Mesothelial cell of epicardium (in vitro differentiated cells): ENCODE measurements around the gene FBN1. TPM values are rescaled to one million over a fixed set of nuclear protein-coding genes. Genes with fewer than 3 reads are reported as not detected.

ENCODE experiments used
- DNase-seq, 2 experiments: peaks; one replicate each; pipeline ENCODE4 v3.0.0; 2021; ENCODE audit warnings: low spot score in 2 of 2; ENCODE audit not compliant: unreplicated experiment in 2 of 2
- H3K27ac Mint-ChIP-seq: 2 replicates; pipeline ENCODE4 v1.8.0; 2021; ENCODE audit warnings: mixed read lengths
- H3K27me3 Mint-ChIP-seq: 2 replicates; pipeline ENCODE4 v1.8.0; 2021; ENCODE audit warnings: low read depth, mixed read lengths
- H3K36me3 Mint-ChIP-seq: 2 replicates; pipeline ENCODE4 v1.8.0; 2021; ENCODE audit warnings: mixed read lengths
- H3K4me1 Mint-ChIP-seq: 2 replicates; pipeline ENCODE4 v1.8.0; 2021; ENCODE audit warnings: mixed read lengths
- H3K4me3 Mint-ChIP-seq: 2 replicates; pipeline ENCODE4 v1.8.0; 2021; ENCODE audit warnings: mild to moderate bottlenecking, moderate library complexity, mixed read lengths
- H3K9me3 Mint-ChIP-seq: 2 replicates; pipeline ENCODE4 v1.8.0; 2021; ENCODE audit warnings: mixed read lengths
- CTCF ChIP-seq: fragments of 200-600 bp; sonication (generic); IDR thresholded peaks from one replicate; pipeline ENCODE4 v1.5.0; 2021; ENCODE audit warnings: antibody characterized with exemption; ENCODE audit not compliant: unreplicated experiment
- total RNA-seq: library from RNA; stranded (reverse); gene quantifications from 3 replicates; pipeline ENCODE4 v1.2.1, GENCODE V29; 2021

FBN1 gene
- total RNA-seq, 1 donor from 2014 or later, result 67.9 TPM

- H3K4me1 Mint-ChIP-seq, result peaks cover 15% of the 10 kb centered on the region
- no peak for TF ChIP-seq CTCF
- peaks cover 5% of the 10 kb centered on the region for H3K36me3 Mint-ChIP-seq
- H3K4me3 Mint-ChIP-seq, result no peak overlapping the region
- peaks cover 18% of the 10 kb centered on the region for H3K9me3 Mint-ChIP-seq
- H3K27me3 Mint-ChIP-seq, result no peaks in the 10 kb centered on the region
- H3K27ac Mint-ChIP-seq, result no peak overlapping the region
- no peak for DNase-seq
Measured at GRCh38 chr15:48681353-48681752, 35.8 kb upstream of the FBN1 start.

DNA sequence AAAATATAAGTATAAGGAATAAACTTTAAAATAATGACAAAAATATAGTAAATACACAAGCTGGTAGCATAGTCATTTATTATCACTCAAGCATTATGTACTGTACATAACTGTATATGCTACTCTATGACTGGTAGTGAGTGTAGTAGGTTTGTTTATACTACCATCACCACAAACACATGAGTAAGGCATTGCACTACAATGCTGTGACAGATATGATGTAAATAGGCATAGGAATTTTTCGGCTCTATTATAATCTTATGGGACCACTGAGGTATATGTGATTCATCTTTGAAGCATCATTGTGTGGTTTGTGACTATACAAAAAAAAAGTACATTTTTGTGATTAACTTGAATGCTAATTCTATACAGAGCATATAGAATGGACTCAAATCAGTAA is 35.3 kb upstream of the FBN1 start:
- peaks cover 2% of the 10 kb centered on the region for H3K36me3 Mint-ChIP-seq
- H3K4me3 Mint-ChIP-seq, result no peak overlapping the region
- peaks cover 15% of the 10 kb centered on the region for H3K4me1 Mint-ChIP-seq
- peaks cover 13% of the 10 kb centered on the region for H3K9me3 Mint-ChIP-seq
- no peak for TF ChIP-seq CTCF
- no peak overlapping the region for H3K27ac Mint-ChIP-seq
- no peaks in the 10 kb centered on the region for H3K27me3 Mint-ChIP-seq
- DNase-seq, result no peak

DNA sequence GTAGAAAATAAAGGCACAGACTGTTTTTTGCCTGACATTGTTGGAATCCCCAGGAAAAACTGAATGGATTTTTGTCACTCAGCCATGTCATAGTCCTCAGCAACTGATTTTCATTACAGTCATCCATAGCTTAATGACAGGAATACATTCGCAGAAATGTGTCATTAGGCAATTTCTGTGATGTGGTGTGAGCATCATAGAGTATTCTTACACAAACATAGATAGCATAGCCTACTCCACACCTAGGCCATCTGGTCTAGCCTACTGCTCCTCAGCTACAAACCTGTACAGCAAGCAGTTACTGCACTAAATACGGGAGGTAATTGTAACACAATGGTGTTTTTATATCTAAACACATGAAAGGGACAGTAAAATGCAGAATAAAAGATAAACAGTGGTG is 34.4 kb upstream of the FBN1 start:
- no peak for TF ChIP-seq CTCF
- Mint-ChIP-seq H3K4me3 (no peak overlapping the region), H3K4me1 (peaks cover 15% of the 10 kb centered on the region)

DNA sequence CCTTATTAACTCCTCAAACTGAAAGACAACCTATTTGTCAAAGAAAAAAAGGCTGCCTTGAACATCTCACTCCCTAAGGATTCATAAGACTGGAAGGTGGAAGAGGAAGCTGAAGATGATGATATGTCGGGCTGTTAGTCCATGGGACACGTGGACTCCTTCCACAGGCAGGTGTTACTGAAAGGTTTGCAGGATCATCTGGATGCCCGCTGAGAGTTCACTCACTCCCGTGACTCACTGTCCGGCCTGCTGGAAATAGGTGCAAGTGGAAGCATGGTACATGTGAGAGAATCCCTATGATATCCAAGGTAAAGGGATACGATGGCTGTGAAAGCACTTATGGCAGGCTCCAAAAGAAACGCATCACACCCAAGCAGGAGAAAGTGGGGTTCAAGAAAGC is 33.3 kb upstream of the FBN1 start:
- no peak for DNase-seq
- no peaks in the 10 kb centered on the region for H3K9me3 Mint-ChIP-seq
- no peak overlapping the region for H3K4me3 Mint-ChIP-seq
- H3K4me1 Mint-ChIP-seq, result peaks cover 15% of the 10 kb centered on the region
- H3K36me3 Mint-ChIP-seq, result no peaks in the 10 kb centered on the region
- TF ChIP-seq CTCF, result no peak
- no peak overlapping the region for H3K27ac Mint-ChIP-seq
- H3K27me3 Mint-ChIP-seq, result no peaks in the 10 kb centered on the region

More for the DNA sequence above, 34.4 kb upstream of the FBN1 start:
- Mint-ChIP-seq H3K27me3 (no peaks in the 10 kb centered on the region), H3K27ac (no peak overlapping the region), H3K9me3 (peaks cover 4% of the 10 kb centered on the region), H3K36me3 (peaks cover 2% of the 10 kb centered on the region)
- DNase-seq, result no peak

GRCh38 chr15:48677821-48678220 is 32.3 kb upstream of the FBN1 start:
- H3K27me3 Mint-ChIP-seq, result no peaks in the 10 kb centered on the region
- H3K4me1 Mint-ChIP-seq, result peaks cover 15% of the 10 kb centered on the region
- H3K4me3 Mint-ChIP-seq, result no peak overlapping the region
- no peak for DNase-seq
- no peaks in the 10 kb centered on the region for H3K9me3 Mint-ChIP-seq
- TF ChIP-seq CTCF, result no peak
- H3K36me3 Mint-ChIP-seq, result no peaks in the 10 kb centered on the region
- H3K27ac Mint-ChIP-seq, result no peak overlapping the region

GRCh38 chr15:48675436-48675835 is 29.9 kb upstream of the FBN1 start:
- TF ChIP-seq CTCF, result no peak
- Mint-ChIP-seq H3K4me1 (peaks cover 6% of the 10 kb centered on the region), H3K27me3 (no peaks in the 10 kb centered on the region), H3K9me3 (no peaks in the 10 kb centered on the region), H3K36me3 (no peaks in the 10 kb centered on the region), H3K27ac (no peak overlapping the region), H3K4me3 (no peak overlapping the region)
- DNase-seq, result no peak
